ENCODE data around the gene OGDH. TPM values are rescaled to one million over a fixed set of nuclear protein-coding genes. Genes with fewer than 3 reads are reported as not detected.

The OGDH gene
- total and polyA plus RNA-seq, 10 of the 15 experiments (the other 5 are each of a cell fraction or from before 2014, with no cell fraction given), result 4.1 to 103 (median 48.4) TPM

GRCh38 chr7:44645254-44645653 is 38.8 kb downstream of the OGDH start (continued):
- TF ChIP-seq FOXM1 (IDR thresholded peaks at IDR 0.05; ENCODE audit: low read depth, low read length) (no peak), GABPA (IDR thresholded peaks at IDR 0.05; ENCODE audit: low read depth) (no peak), ATF2 (IDR thresholded peaks at IDR 0.05; ENCODE audit: low read length) (no peak), DPF2 (IDR thresholded peaks at IDR 0.05) (no peak), RELA (IDR thresholded peaks at IDR 0.05; ENCODE audit: borderline replicate concordance, partially characterized antibody) (no peak), SMAD1 (IDR thresholded peaks at IDR 0.05; ENCODE audit: low read depth, partially characterized antibody) (no peak), ZBTB4 (CRISPR knock-in tag; IDR thresholded peaks at IDR 0.05) (no peak), PML (IDR thresholded peaks at IDR 0.05; ENCODE audit: low read length) (no peak), ZBTB33 (IDR thresholded peaks at IDR 0.05) (no peak), ZNF384 (IDR thresholded peaks at IDR 0.05; ENCODE audit: borderline replicate concordance, low read depth, low read length) (no peak), PBX3 (IDR thresholded peaks at IDR 0.05; ENCODE audit: insufficient replicate concordance, low read depth, low read length) (no peak), CHD1 (IDR thresholded peaks at IDR 0.05; ENCODE audit: low read depth, low read length) (no peak), PAX8 (IDR thresholded peaks at IDR 0.05) (no peak), TCF12 (IDR thresholded peaks at IDR 0.05; ENCODE audit: low read depth, low read length) (no peak)
